Smooth muscle cell of the coronary artery (primary cell): Measurements from ENCODE around the gene ZIC1. TPM values are rescaled to one million over a fixed set of nuclear protein-coding genes. Genes with fewer than 3 reads are reported as not detected.

Experiments
- total RNA-seq: library from RNA; depleted of rRNA; stranded (reverse); fragments of >200 nt; gene quantifications from 2 replicates; pipeline ENCODE4 v1.2.3, GENCODE V29; 2014; ENCODE audit warnings: low replicate concordance

The ZIC1 gene
- total RNA-seq = 1.6 TPM in 1 of 2 replicates, not detected in the other

GRCh38 chr3:147409143-147410115, at the start of gene ZIC1:
Gene ZIC1, plus strand, starts transcription at chr3:147409365. Its CDS starts 748 bp downstream, at chr3:147410113.

GRCh38 chr3:147406028-147406931, 2.9 kb upstream of the ZIC1 start, which contains the start of gene ZIC4:
Gene ZIC4, minus strand, starts transcription at chr3:147406543. Its CDS starts 3,746 bp downstream, at chr3:147402797.

Other genes starting within 250 kb of the ZIC1 start
- 0.08 and 0.70 TPM in 2 replicates for gene ZIC4, start 2.8 kb upstream of the ZIC1 start, total RNA-seq